OCI-LY7 (cell line): ENCODE results near the gene CCDC92.

ENCODE experiments used
- CTCF ChIP-seq: fragments of 200-600 bp; sonication (generic); conservative IDR thresholded peaks from 2 replicates; pipeline ENCODE4 v1.5.1; 2014; ENCODE audit warnings: mild to moderate bottlenecking, antibody characterized with exemption, low read length, moderate library complexity, mixed read lengths
- EZH2phosphoT487 ChIP-seq: fragments of 200-600 bp; sonication (generic); IDR thresholded peaks from 2 replicates; pipeline ENCODE4 v1.6.1; 2018; ENCODE audit warnings: low read depth, borderline replicate concordance, mild to moderate bottlenecking, mixed run types, antibody characterized with exemption, low read length, moderate library complexity, mixed read lengths

- TF ChIP-seq CTCF (no peak), EZH2phosphoT487 (no peak)
Observed at GRCh38 chr12:123982269-123982668, 9.6 kb upstream of the CCDC92 start.
